MM.1S (cell line): ENCODE measurements around the gene PTPRG.

ENCODE experiments used
- DNase-seq: peaks from one replicate; pipeline ENCODE4 v3.0.0-alpha.2; 2015
- H2AFZ ChIP-seq: fragments of 300-600 bp; sonication (generic); 2 replicates; pipeline ENCODE4 v1.6.0; 2016; ENCODE audit warnings: antibody characterized with exemption, low read length
- H3F3A ChIP-seq: fragments of 300-600 bp; sonication (generic); 2 replicates; pipeline ENCODE4 v1.6.1; 2016; ENCODE audit warnings: mild to moderate bottlenecking, antibody characterized with exemption, low read length, moderate library complexity, mixed read lengths; ENCODE audit not compliant: insufficient read depth
- H3K27ac ChIP-seq: fragments of 300-600 bp; sonication (generic); 2 replicates; pipeline ENCODE4 v1.5.1; 2016; ENCODE audit warnings: mild to moderate bottlenecking, low read length
- H3K27me3 ChIP-seq: fragments of 300-600 bp; sonication (generic); replicated peaks from 2 replicates; pipeline ENCODE4 v1.6.0; 2016; ENCODE audit warnings: low read length; ENCODE audit not compliant: insufficient read depth
- H3K36me3 ChIP-seq: fragments of 300-600 bp; sonication (generic); replicated peaks from 2 replicates; pipeline ENCODE4 v1.6.1; 2016; ENCODE audit warnings: mild to moderate bottlenecking, low read length, mixed read lengths; ENCODE audit not compliant: insufficient read depth
- H3K4me1 ChIP-seq: fragments of 300-600 bp; sonication (generic); 2 replicates; pipeline ENCODE4 v1.6.1; 2016; ENCODE audit warnings: low read length, mixed read lengths
- H3K4me2 ChIP-seq: fragments of 300-600 bp; sonication (generic); 2 replicates; pipeline ENCODE4 v1.6.0; 2016; ENCODE audit warnings: low read depth, low read length
- H3K4me3 ChIP-seq: fragments of 300-600 bp; sonication (generic); 2 replicates; pipeline ENCODE4 v1.5.1; 2016; ENCODE audit warnings: low read length, mixed read lengths
- H3K79me2 ChIP-seq: fragments of 300-600 bp; sonication (generic); 2 replicates; pipeline ENCODE4 v1.6.1; 2016; ENCODE audit warnings: mixed run types, low read length, mixed read lengths
- H3K9ac ChIP-seq: fragments of 300-600 bp; sonication (generic); 2 replicates; pipeline ENCODE4 v1.6.1; 2016; ENCODE audit warnings: low read length, mixed read lengths
- H3K9me2 ChIP-seq: fragments of 300-600 bp; sonication (generic); replicated peaks from 2 replicates; pipeline ENCODE4 v1.6.1; 2016; ENCODE audit warnings: mild to moderate bottlenecking, low read length, mixed read lengths; ENCODE audit not compliant: insufficient read depth
- H3K9me3 ChIP-seq: fragments of 300-600 bp; sonication (generic); replicated peaks from 2 replicates; pipeline ENCODE4 v1.6.1; 2016; ENCODE audit warnings: mild to moderate bottlenecking, low read length, mixed read lengths; ENCODE audit not compliant: insufficient read depth
- H4K20me1 ChIP-seq: fragments of 300-600 bp; sonication (generic); 2 replicates; pipeline ENCODE4 v1.6.1; 2016; ENCODE audit warnings: mild to moderate bottlenecking, low read length, moderate library complexity, mixed read lengths; ENCODE audit not compliant: insufficient read depth
- CTCF ChIP-seq: fragments of 300-600 bp; sonication (generic); IDR thresholded peaks from 2 replicates; pipeline ENCODE4 v1.5.1; 2016; ENCODE audit warnings: antibody characterized with exemption, low read length, mixed read lengths
- EZH2 ChIP-seq: fragments of 300-600 bp; sonication (generic); optimal IDR thresholded peaks from 2 replicates; pipeline ENCODE3; 2017; ENCODE audit warnings: low read depth, mild to moderate bottlenecking, antibody characterized with exemption, low read length, mixed read lengths
- EZH2phosphoT487 ChIP-seq: fragments of 300-600 bp; sonication (generic); IDR thresholded peaks from 2 replicates; pipeline ENCODE4 v1.6.1; 2018; ENCODE audit warnings: antibody characterized with exemption, low read length

Gene PTPRG

GRCh38 chr3:62132027-62132602, 570.7 kb downstream of the PTPRG start:
- Histone ChIP-seq H3K4me3 (no peak overlapping the region), H4K20me1 (no peaks in the 10 kb centered on the region), H3K4me1 (no peaks in the 10 kb centered on the region), H3K9me2 (no peaks in the 10 kb centered on the region), H3K79me2 (no peaks in the 10 kb centered on the region), H3K27ac (no peak overlapping the region), H3K9ac (no peak overlapping the region), H3K9me3 (no peaks in the 10 kb centered on the region), H2AFZ (no peak overlapping the region), H3K27me3 (no peaks in the 10 kb centered on the region), H3K4me2 (no peak overlapping the region), H3F3A (no peaks in the 10 kb centered on the region), H3K36me3 (no peaks in the 10 kb centered on the region)
- DNase-seq, result no peak
- TF ChIP-seq EZH2 (no peak), EZH2phosphoT487 (no peak), CTCF (no peak)

DNA sequence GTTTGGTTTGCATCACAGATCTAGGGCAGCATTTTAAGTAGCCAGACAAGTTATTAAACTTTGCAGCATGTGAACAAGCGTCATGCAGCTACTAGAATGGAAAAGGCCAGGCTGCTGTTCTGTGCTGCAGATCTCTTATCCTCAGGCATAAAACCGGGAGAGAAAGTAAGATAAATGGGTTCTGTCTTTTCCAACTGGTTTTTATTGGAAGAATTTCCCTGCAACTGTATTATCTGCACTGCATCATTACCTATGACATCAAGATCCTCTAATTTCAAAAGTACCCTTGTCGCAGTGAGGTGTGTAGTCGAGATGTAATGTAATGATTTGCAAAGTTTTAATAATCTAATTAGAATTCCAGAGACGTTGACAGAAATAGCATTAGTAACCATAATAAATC, 571.6 kb downstream of the PTPRG start:
- TF ChIP-seq CTCF (no peak), EZH2 (no peak), EZH2phosphoT487 (no peak)
- Histone ChIP-seq H3K9me3 (no peaks in the 10 kb centered on the region), H3K9me2 (no peaks in the 10 kb centered on the region), H3K4me2 (no peak overlapping the region), H3K27ac (no peak overlapping the region), H3K4me1 (no peaks in the 10 kb centered on the region), H3K79me2 (no peaks in the 10 kb centered on the region), H3K27me3 (no peaks in the 10 kb centered on the region), H3K36me3 (no peaks in the 10 kb centered on the region), H3K9ac (no peak overlapping the region), H3F3A (no peaks in the 10 kb centered on the region), H3K4me3 (no peak overlapping the region), H2AFZ (no peak overlapping the region), H4K20me1 (no peaks in the 10 kb centered on the region)
- no peak for DNase-seq

DNA sequence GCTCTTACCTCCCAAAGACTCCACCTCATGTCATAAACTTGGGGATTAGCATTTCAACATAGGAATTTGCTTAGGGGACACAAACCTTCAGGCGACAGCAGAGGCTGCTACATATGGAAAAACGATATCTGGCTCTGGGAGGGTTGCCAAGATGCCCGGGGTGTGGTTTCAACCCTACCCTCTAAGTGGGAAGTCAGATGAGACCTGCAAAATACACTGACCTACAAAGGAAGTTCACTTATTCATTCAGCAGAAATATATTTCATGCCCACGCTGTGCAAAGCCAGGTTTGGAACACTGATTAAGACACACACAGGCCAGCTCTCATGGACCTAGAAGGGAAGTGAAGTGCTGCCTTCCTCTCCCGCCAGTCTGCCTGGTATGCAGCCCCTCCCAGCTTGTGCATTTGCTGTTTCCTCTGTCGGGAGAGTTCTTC, 572.7 kb downstream of the PTPRG start:
- Histone ChIP-seq H2AFZ (no peak overlapping the region), H3K4me2 (no peak overlapping the region), H3K27me3 (no peaks in the 10 kb centered on the region), H3K79me2 (no peaks in the 10 kb centered on the region), H3K9me3 (no peaks in the 10 kb centered on the region), H3K27ac (no peak overlapping the region), H3K9me2 (no peaks in the 10 kb centered on the region), H3K4me1 (no peaks in the 10 kb centered on the region), H3K4me3 (no peak overlapping the region), H3F3A (no peaks in the 10 kb centered on the region), H3K36me3 (no peaks in the 10 kb centered on the region), H4K20me1 (no peaks in the 10 kb centered on the region), H3K9ac (no peak overlapping the region)
- DNase-seq, result no peak
- TF ChIP-seq EZH2, result no peak

DNA sequence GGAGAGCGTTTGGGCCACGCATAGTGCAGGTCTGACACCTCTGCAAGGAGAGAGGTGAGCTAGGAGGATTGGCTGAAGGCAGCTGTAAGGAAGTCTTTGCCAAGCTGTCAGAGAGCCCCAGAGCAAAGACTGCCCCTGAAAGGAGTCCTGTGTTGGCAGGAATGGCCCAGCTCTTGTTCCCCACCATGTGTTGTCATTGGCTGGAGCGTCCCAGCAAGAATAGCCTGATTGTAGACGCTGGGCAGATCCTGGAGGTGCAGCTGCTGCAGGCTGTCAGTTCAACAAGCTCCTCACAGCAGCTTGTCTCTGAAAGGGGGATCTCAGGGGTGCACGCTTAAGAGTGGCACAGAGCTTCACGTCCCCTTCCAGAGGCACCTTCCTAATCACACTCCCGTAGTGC, 574.4 kb downstream of the PTPRG start:
- Histone ChIP-seq H3K9me2 (no peaks in the 10 kb centered on the region), H3K9ac (no peak overlapping the region), H3K27ac (no peak overlapping the region), H4K20me1 (no peaks in the 10 kb centered on the region), H3K79me2 (no peaks in the 10 kb centered on the region), H3K9me3 (no peaks in the 10 kb centered on the region), H2AFZ (no peak overlapping the region), H3K36me3 (no peaks in the 10 kb centered on the region), H3F3A (no peaks in the 10 kb centered on the region), H3K4me3 (no peak overlapping the region), H3K4me2 (no peak overlapping the region), H3K4me1 (no peaks in the 10 kb centered on the region), H3K27me3 (no peaks in the 10 kb centered on the region)
- TF ChIP-seq EZH2phosphoT487 (no peak), EZH2 (no peak), CTCF (no peak)
- no peak for DNase-seq
